Mucosa of stomach (tissue), 1 donor: ENCODE results near the gene ZBTB20.

ENCODE experiments used
- H3K27me3 ChIP-seq: one replicate; pipeline ENCODE4 v1.7.0; 2013; ENCODE audit warnings: mild to moderate bottlenecking, low read length; ENCODE audit not compliant: control insufficient read depth, insufficient read depth
- H3K36me3 ChIP-seq: one replicate; pipeline ENCODE4 v1.7.0; 2013; ENCODE audit warnings: low read length; ENCODE audit not compliant: control insufficient read depth, insufficient read depth
- H3K4me1 ChIP-seq: one replicate; pipeline ENCODE4 v1.7.0; 2013; ENCODE audit warnings: mild to moderate bottlenecking, low read length; ENCODE audit not compliant: control insufficient read depth, insufficient read depth
- H3K4me3 ChIP-seq: one replicate; pipeline ENCODE4 v1.7.0; 2013; ENCODE audit warnings: low read length
- H3K9ac ChIP-seq: one replicate; pipeline ENCODE4 v1.7.0; 2013; ENCODE audit warnings: mild to moderate bottlenecking, low read length, moderate library complexity
- H3K9me3 ChIP-seq: one replicate; pipeline ENCODE4 v1.7.0; 2013; ENCODE audit warnings: mild to moderate bottlenecking, low read length, moderate library complexity; ENCODE audit not compliant: control insufficient read depth
- donor health status: Pancreatic carcinoma.

The ZBTB20 gene

GRCh38 chr3:114444216-114444615 lies 702.9 kb downstream of the ZBTB20 start:
- no peak overlapping the region for H3K9ac ChIP-seq
- H3K4me3 ChIP-seq, result no peak overlapping the region
- no peaks in the 10 kb centered on the region for H3K36me3 ChIP-seq
- no peaks in the 10 kb centered on the region for H3K4me1 ChIP-seq
- no peaks in the 10 kb centered on the region for H3K27me3 ChIP-seq
- H3K9me3 ChIP-seq, result no peaks in the 10 kb centered on the region

- no peaks in the 10 kb centered on the region for H3K4me1 ChIP-seq
These were observed 704.8 kb downstream of the ZBTB20 start for GRCh38 chr3:114442246-114442645.

GRCh38 chr3:114441386-114441785 lies 705.7 kb downstream of the ZBTB20 start:
- Histone ChIP-seq H3K36me3 (no peaks in the 10 kb centered on the region), H3K27me3 (no peaks in the 10 kb centered on the region), H3K9ac (no peak overlapping the region), H3K9me3 (no peaks in the 10 kb centered on the region), H3K4me1 (no peaks in the 10 kb centered on the region), H3K4me3 (no peak overlapping the region)

More at GRCh38 chr3:114442246-114442645, 704.8 kb downstream of the ZBTB20 start:
- H3K9ac ChIP-seq, result no peak overlapping the region
- no peaks in the 10 kb centered on the region for H3K36me3 ChIP-seq
- no peaks in the 10 kb centered on the region for H3K27me3 ChIP-seq
- no peaks in the 10 kb centered on the region for H3K9me3 ChIP-seq
- no peak overlapping the region for H3K4me3 ChIP-seq

GRCh38 chr3:114440700-114441099 lies 706.4 kb downstream of the ZBTB20 start:
- no peaks in the 10 kb centered on the region for H3K9me3 ChIP-seq
- H3K27me3 ChIP-seq, result no peaks in the 10 kb centered on the region
- no peaks in the 10 kb centered on the region for H3K4me1 ChIP-seq
- H3K9ac ChIP-seq, result no peak overlapping the region
- H3K36me3 ChIP-seq, result no peaks in the 10 kb centered on the region
- no peak overlapping the region for H3K4me3 ChIP-seq

GRCh38 chr3:114439284-114439683 lies 707.8 kb downstream of the ZBTB20 start:
- Histone ChIP-seq H3K4me3 (no peak overlapping the region), H3K9me3 (no peaks in the 10 kb centered on the region), H3K9ac (no peak overlapping the region), H3K27me3 (no peaks in the 10 kb centered on the region), H3K36me3 (no peaks in the 10 kb centered on the region), H3K4me1 (no peaks in the 10 kb centered on the region)

- H3K9ac ChIP-seq, result no peak overlapping the region
- no peaks in the 10 kb centered on the region for H3K27me3 ChIP-seq
- H3K9me3 ChIP-seq, result no peaks in the 10 kb centered on the region
- no peaks in the 10 kb centered on the region for H3K4me1 ChIP-seq
- no peaks in the 10 kb centered on the region for H3K36me3 ChIP-seq
- H3K4me3 ChIP-seq, result no peak overlapping the region
These were observed 709.2 kb downstream of the ZBTB20 start for GRCh38 chr3:114437897-114438296.

- no peaks in the 10 kb centered on the region for H3K27me3 ChIP-seq
- no peak overlapping the region for H3K4me3 ChIP-seq
- H3K36me3 ChIP-seq, result no peaks in the 10 kb centered on the region
- H3K9me3 ChIP-seq, result no peaks in the 10 kb centered on the region
- H3K4me1 ChIP-seq, result no peaks in the 10 kb centered on the region
- no peak overlapping the region for H3K9ac ChIP-seq
These were observed 710.9 kb downstream of the ZBTB20 start for GRCh38 chr3:114436182-114436581.

- Histone ChIP-seq H3K4me3 (no peak overlapping the region), H3K4me1 (no peaks in the 10 kb centered on the region), H3K9me3 (no peaks in the 10 kb centered on the region), H3K27me3 (no peaks in the 10 kb centered on the region), H3K9ac (no peak overlapping the region), H3K36me3 (no peaks in the 10 kb centered on the region)
These were observed 711.5 kb downstream of the ZBTB20 start for GRCh38 chr3:114435386-114436115.

- Histone ChIP-seq H3K36me3 (no peaks in the 10 kb centered on the region), H3K4me1 (no peaks in the 10 kb centered on the region)
These were observed 714.8 kb downstream of the ZBTB20 start for GRCh38 chr3:114432310-114432709.

GRCh38 chr3:114428044-114428595 lies 719.0 kb downstream of the ZBTB20 start:
- Histone ChIP-seq H3K36me3 (no peaks in the 10 kb centered on the region), H3K9me3 (no peaks in the 10 kb centered on the region), H3K4me1 (peaks cover 11% of the 10 kb centered on the region), H3K9ac (no peak overlapping the region), H3K4me3 (no peak overlapping the region), H3K27me3 (no peaks in the 10 kb centered on the region)

More at GRCh38 chr3:114432310-114432709, 714.8 kb downstream of the ZBTB20 start:
- no peak overlapping the region for H3K4me3 ChIP-seq
- no peaks in the 10 kb centered on the region for H3K9me3 ChIP-seq
- no peaks in the 10 kb centered on the region for H3K27me3 ChIP-seq
- H3K9ac ChIP-seq, result no peak overlapping the region

GRCh38 chr3:114427285-114428043 lies 719.6 kb downstream of the ZBTB20 start:
- Histone ChIP-seq H3K9ac (no peak overlapping the region), H3K36me3 (no peaks in the 10 kb centered on the region), H3K9me3 (no peaks in the 10 kb centered on the region), H3K4me1 (peaks cover 11% of the 10 kb centered on the region), H3K27me3 (no peaks in the 10 kb centered on the region), H3K4me3 (no peak overlapping the region)

- H3K4me1 ChIP-seq, result peaks cover 11% of the 10 kb centered on the region
- H3K9me3 ChIP-seq, result no peaks in the 10 kb centered on the region
- no peak overlapping the region for H3K4me3 ChIP-seq
- H3K27me3 ChIP-seq, result no peaks in the 10 kb centered on the region
- H3K36me3 ChIP-seq, result no peaks in the 10 kb centered on the region
- H3K9ac ChIP-seq, result no peak overlapping the region
These were observed 722.8 kb downstream of the ZBTB20 start for GRCh38 chr3:114424337-114424736.
